Glomerular visceral epithelial cell (primary cell): ENCODE measurements around the gene CALCOCO1.
"Not testable (repeated sequence)": the region's sequence is repeated elsewhere in the genome, so short reads cannot be mapped to it uniquely, and the experiment has no call there.

ENCODE experiments used
- DNase-seq: peaks from one replicate; pipeline ENCODE4 v3.0.0-alpha.2; 2016; ENCODE audit errors: extremely low spot score

Gene CALCOCO1

GRCh38 chr12:53733051-53733806 lies 6.0 kb upstream of the CALCOCO1 start:
- DNase-seq, result peak; percentile 23

DNA sequence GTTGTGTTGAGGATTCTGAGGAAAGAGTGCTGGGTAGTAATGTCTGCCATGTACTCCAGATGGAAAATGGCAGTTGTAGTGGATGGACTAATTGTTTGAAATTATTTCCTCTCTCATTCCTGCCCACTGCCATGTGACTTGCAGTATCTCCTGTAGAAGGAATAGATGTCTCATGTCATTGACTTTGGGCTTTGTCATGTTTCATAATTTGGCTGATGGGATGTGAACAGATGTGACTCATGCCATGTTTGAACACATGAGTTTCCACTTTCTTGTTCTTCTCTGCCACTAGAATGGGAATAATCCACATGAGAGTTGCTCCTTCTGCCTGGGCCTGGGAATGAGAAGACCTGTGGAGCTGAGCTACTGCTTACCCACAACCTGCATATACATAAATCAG lies 2.4 kb upstream of the CALCOCO1 start:
- no peak for DNase-seq

DNA sequence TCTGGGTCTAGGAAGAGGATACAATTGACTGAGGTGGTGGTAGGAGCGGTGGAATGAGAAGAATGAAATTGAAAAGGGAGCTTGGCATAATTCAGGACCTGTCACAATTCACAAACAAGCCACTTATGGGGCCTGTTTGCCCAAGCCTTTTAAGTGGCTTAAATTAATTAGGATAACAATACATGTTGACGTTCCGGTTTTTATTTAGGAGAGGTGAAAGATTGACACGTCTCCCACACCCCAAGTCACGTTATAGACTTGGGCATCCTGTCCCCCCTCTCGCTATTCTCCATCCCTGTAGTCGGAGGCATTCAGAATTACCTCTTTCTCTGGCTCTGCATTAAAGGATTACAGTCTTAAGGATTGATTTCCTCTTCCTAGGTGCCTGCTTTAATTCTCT lies 954 bp upstream of the CALCOCO1 start:
- DNase-seq, result no peak

- no peak for DNase-seq
Observed at GRCh38 chr12:53726946-53727309, 324 bp downstream of the CALCOCO1 start.

DNA sequence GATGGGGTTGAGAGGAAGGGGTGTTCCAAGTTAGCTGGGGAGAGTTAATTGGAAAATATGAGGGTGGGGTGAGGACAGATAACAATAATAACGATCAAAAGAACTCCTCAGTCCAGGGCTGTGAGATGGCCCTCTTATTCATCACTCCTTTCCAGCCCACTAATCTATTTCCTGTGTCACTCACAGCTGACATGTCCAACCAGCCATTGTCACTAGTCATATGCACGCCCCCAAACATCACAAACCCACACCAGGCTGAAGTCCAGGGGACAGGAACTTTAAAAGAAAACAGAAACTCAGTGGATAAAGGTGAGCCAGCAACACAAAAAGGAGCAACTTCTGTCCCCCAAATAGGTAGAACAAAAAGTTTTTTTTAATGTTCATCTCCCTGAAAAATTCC lies 911 bp downstream of the CALCOCO1 start:
- no peak for DNase-seq

GRCh38 chr12:53725824-53726223 lies 1.4 kb downstream of the CALCOCO1 start:
- DNase-seq, result no peak

DNA sequence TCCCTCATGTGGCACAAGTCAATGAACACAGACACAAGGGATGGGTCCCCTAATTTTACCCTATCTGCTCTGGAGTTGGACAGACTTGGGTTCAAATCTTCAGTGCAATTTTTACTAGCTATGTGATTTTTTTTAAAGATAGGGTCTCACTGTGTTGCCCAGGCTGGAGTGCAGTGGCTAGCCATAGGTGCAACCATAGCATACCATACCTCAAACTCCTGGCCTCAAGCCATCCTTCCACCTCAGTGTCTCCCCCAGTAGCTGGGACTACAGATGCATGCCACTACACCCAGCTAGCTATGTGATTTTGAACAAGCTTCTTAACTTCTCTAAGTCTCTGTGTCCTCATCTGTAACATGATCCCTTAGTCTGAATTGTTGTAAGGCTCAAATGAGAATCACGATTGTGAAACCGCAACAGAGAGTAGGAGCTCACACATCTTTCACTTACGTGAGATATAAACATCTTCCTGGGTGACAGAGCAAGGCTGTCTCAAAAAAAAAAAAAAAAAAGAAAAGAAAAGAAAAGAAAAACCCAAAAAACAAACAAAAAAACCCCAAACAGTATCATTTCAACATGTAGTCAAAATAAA lies 4.7 kb downstream of the CALCOCO1 start:
- no peak for DNase-seq

GRCh38 chr12:53720946-53721345 lies 6.3 kb downstream of the CALCOCO1 start:
- DNase-seq, result no peak

DNA sequence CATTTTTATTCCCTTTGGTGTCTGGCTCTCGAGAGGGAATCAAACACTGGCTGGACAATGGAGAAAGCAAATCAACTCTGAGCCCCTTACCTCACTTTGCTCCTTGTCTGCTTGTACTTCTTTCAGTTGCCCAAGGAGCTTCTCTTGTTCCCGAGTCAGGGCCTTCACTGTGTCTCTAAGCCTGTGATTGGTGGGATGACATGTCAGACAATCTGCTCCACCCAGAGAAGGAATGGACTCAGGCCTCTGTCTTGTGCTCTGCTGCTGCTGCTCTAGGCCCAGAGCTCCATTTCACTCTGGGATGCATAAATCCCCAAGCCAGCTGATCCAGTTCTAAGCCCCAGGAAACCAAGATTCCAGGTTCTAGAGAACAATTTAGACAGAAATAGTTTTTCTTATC lies 7.6 kb downstream of the CALCOCO1 start:
- DNase-seq, result no peak

DNA sequence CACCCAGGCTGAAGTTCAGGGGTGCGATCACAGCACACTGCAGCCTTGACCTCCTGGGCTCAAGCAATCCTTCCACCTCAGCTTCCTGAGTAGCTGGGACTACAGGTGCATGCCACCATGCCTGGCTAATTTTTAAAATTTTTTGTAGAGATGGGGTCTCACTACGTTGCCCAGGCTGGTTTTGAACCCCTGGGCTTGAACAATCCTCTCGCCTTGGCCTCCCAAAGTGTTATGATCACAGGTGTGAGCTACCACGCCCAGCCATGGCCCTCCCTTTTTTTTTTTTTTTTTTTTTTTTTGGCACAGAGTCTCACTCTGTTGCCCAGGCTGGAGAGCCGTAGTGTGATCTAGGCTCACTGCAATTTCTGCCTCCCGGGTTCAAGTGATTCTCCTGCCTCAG lies 8.7 kb downstream of the CALCOCO1 start:
- DNase-seq, result not testable (repeated sequence)

GRCh38 chr12:53717319-53717718 lies 9.9 kb downstream of the CALCOCO1 start:
- DNase-seq, result no peak

DNA sequence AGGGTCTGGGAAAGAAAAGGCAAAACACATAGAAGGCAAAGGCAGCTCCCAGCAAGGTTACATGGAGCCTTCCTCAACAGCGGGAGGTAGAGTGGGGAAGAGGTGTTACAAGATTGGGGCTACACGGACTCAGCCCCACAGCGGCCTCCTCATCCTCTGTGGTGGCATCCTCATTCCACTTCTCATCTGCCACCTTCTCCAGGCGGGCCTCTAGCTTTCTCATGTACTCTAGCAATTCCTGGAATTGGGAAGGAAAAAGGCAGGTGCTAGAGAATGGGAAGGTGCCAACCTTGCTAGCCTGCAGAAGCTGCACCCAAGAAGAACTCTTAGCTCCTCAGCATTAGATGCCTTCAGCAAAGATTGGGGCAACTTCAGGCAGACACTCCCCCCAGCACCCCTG lies 13.2 kb downstream of the CALCOCO1 start:
- no peak for DNase-seq

- DNase-seq, result no peak
Observed at GRCh38 chr12:53713516-53713915, 13.7 kb downstream of the CALCOCO1 start.

DNA sequence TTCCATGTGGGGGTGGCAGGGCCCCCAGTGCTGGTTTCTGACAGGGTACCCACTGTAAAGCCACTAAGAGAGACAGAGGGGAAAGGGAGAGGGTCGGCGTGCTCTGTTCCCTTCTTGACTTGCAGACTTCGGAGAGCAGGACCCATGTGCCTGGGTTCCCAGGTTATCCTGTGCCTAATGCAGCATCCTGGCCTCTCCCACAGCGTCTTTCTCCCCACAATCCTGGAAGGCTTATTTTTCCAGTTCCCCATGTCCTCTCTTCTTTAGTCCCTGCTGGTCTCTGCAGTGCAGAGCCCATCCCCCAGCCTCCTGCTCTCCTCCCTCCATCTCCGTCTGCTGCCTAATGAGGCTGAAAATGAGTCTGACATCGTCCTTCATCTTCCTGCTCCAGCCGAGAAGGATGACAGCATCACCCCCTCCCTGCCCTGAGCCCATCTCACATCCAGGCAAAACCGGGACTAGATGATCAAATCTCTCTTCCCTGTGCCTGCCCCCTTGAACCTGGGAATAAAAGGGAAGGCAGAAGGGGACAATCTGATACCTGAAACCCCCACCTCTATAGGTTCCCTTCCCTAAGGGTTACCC lies 15.1 kb downstream of the CALCOCO1 start:
- DNase-seq, result peak; percentile 56

- DNase-seq, result no peak
Observed at GRCh38 chr12:53710091-53710490, 17.2 kb downstream of the CALCOCO1 start.

GRCh38 chr12:53709671-53710070 lies 17.6 kb downstream of the CALCOCO1 start:
- DNase-seq, result no peak

DNA sequence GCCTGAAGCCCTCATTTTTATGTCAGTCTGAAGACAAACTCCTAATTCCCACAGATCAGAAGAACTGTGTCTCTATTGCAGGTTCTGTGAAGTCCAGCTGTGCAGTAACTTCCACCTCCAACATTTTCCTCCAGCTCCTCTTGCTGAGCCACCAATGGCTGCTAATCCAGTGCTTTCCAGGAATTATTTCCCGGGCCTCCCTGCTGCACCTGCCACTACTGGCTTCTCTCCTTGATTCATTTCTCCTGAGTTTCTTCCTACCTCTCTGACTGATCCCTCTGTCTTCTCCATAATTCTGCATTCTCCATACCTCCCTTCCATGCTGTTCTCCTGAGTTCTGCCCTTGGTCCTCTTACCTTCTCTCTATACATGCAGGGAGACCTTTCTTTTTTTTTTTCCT lies 21.2 kb downstream of the CALCOCO1 start:
- no peak for DNase-seq

DNA sequence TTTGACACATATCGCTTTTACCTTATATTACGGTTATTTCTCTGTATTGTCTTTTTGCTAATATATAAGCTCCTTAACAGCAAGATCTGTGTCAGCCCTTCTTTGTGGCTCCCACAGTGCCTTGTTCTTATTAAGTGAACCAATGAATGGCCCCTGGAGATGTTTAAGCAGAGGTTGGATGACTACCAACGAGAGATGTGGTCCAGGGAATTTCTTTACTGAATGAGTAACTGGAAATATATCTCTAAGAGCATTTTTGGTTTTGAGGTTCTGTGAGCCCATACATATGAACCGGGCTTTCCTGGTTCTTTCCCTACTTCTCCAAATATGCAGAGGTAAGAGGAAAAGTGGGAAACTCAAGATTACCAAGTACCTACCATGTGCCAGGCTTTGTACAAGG lies 23.5 kb downstream of the CALCOCO1 start:
- peak; percentile 51 for DNase-seq

DNA sequence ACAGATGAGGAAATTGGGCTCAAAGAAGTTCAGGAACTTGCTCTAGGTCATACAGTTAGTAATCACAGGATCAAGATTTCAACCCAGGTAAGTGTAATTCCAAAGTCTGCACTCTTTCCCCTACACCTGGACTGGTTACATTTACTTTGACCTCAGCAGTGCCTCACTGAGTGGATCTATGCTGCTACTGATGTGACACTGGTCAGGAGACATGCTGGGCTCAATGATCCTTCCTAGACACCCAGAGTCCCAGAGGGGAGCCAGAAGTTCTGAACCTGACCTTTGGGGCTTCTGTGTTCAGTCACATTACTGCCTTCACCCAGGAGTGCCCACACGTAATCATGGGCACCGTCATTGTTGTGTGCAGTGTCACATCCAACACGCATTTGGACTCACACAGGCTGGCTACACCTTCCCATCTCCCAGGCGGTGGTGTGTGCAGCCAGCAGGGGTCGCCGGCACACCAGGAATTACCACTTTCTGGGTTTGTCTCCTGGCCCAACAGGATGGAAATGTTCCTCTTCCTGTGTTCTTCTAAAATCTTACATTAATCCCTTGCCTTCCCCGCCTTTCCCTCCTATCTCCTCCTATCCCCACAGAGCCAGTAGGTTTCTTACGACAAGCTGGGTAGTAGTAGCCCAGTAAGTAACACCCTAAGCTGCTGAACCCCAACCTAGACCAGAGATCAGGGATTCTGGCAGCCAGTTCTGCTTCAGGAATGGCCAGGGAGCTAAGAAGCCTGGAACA lies 25.6 kb downstream of the CALCOCO1 start:
- DNase-seq, result peak; percentile 76

- DNase-seq, result no peak
Observed at GRCh38 chr12:53700567-53700966, 26.7 kb downstream of the CALCOCO1 start.

GRCh38 chr12:53699678-53700025 lies 27.6 kb downstream of the CALCOCO1 start:
- DNase-seq, result no peak

DNA sequence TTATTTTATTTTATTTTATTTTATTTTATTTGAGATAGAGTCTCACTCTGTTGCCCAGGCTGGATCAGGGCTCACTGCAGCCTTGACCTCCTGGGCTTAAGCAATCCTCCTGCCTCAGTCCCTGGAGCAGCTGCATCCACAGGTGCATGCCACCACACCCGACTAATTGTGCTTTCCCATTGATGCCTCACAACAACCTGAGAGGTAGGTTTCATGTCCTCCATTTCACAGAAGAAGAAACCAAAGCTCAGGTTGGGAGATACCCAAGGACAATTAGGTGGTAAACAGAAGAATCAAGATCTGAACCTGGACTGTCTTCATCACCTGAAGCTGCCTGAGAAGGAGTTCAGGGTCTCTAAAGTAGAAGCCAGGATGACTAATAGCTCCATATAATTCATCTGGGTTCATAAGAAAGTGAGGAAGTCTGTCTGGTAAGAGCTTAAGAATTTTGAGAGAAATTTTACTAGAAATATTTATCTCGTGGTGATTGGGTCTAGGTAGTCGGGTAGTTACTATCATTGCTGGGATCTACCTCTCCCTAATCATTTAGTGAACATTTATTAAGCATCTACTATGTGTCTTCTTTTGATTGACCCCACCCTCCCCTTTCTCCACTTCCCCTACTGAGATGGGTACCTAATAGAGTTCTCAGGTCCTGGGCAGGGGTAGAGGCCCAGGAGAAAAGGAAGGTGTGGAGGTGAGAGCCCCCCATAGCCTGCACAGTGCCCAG lies 28.1 kb downstream of the CALCOCO1 start:
- DNase-seq, result no peak
